Prostate gland (tissue), 2 donors: ENCODE results near the gene CDH10. TPM values are rescaled to one million over a fixed set of nuclear protein-coding genes. Genes with fewer than 3 reads are reported as not detected.

Experiments
- DNase-seq: peaks from one replicate; pipeline ENCODE4 v3.0.0-alpha.2; 2019; ENCODE audit warnings: low spot score
- H3K27ac ChIP-seq, 2 donors: fragments of 200-600 bp; sonication (generic); 2 replicates each; pipeline ENCODE4 v1.5.1; 2017 to 2019
- H3K27me3 ChIP-seq: fragments of 200-600 bp; sonication (generic); replicated peaks from 2 replicates; pipeline ENCODE4 v1.5.1; 2019; ENCODE audit not compliant: insufficient read depth
- H3K36me3 ChIP-seq, 2 donors: fragments of 200-600 bp; sonication (generic); 1 replicate in 1 of 2; 2 replicates in 1 of 2; pipeline versions ENCODE4 v1.5.1 to v1.8.1; 2017 to 2019
- H3K4me1 ChIP-seq: fragments of 200-600 bp; sonication (generic); replicated peaks from 2 replicates; pipeline ENCODE4 v1.5.1; 2019
- H3K4me3 ChIP-seq, 2 donors: fragments of 200-600 bp; sonication (generic); 2 replicates each; pipeline ENCODE4 v1.5.1; 2017 to 2019
- H3K9me3 ChIP-seq: fragments of 200-600 bp; sonication (generic); 2 replicates; pipeline ENCODE4 v1.5.1; 2017
- POLR2A ChIP-seq: fragments of 450-650 bp; IDR thresholded peaks from one replicate; pipeline ENCODE4 v1.6.1; 2016; ENCODE audit warnings: antibody characterized with exemption, mild to moderate bottlenecking
- POLR2AphosphoS5 ChIP-seq: sonication (generic); formaldehyde crosslinking; IDR thresholded peaks from one replicate; pipeline ENCODE4 v1.6.1; 2017; ENCODE audit warnings: antibody characterized with exemption
- WGBS: methylation state at CpG from one replicate; pipeline ENCODE4 v1.1.5; 2018; 5-methylcytosine and 5-hydroxymethylcytosine counted together
- intact Hi-C: fragments of 100-400 bp; cut with DNase I; formaldehyde crosslinking; loops from one replicate; pipeline ENCODE4 v1.14.2; 2022
- total RNA-seq, 2 donors: library from RNA; depleted of rRNA; stranded (reverse); fragments of >200 nt; gene quantifications; one replicate each; pipeline ENCODE4 v1.1.0, GENCODE V29; 2016
- TF ChIP-seq, protein P1 (sequence below), 4 experiments: fragments of 200-600 bp in 2 of 4; fragments of 450-650 bp in 2 of 4; sonication (generic) in 2 of 4; IDR thresholded peaks; 1 replicate in 3 of 4; 2 replicates in 1 of 4; pipeline ENCODE4 v1.5.1; 2016 to 2019; ENCODE audit warnings: antibody characterized with exemption in 4 of 4, mild to moderate bottlenecking in 2 of 4, moderate library complexity in 2 of 4

CDH10 gene
- total RNA-seq, 2 donors from 2014 or later, result 0.77 to 1.1 TPM

DNA sequence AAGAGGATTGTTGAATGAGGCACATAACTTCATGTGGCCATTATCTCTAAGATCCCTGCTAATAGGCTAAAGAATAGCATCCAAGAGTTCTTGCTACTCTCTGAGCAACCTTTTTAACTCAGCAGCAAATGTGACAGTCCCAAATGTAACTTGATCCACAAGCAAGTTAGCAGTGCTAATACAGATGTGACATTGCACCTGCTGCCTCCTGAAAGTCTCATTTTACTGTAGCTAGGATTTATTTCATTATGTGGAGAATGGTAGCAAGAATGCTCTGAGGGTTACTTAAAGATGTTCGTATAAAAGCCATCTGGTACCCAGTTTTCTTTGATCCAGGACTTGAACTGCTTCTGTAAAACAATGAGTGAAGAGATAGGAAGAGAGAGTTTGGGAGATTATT is 45.8 kb downstream of the CDH10 start:
- Histone ChIP-seq H3K36me3 (no peaks in the 10 kb centered on the region), H3K9me3 (no peaks in the 10 kb centered on the region), H3K27ac (no peak overlapping the region), H3K4me3 (no peak overlapping the region), H3K4me1 (no peaks in the 10 kb centered on the region), H3K27me3 (no peaks in the 10 kb centered on the region)
- DNase-seq, result no peak
- TF ChIP-seq, protein P1, sequence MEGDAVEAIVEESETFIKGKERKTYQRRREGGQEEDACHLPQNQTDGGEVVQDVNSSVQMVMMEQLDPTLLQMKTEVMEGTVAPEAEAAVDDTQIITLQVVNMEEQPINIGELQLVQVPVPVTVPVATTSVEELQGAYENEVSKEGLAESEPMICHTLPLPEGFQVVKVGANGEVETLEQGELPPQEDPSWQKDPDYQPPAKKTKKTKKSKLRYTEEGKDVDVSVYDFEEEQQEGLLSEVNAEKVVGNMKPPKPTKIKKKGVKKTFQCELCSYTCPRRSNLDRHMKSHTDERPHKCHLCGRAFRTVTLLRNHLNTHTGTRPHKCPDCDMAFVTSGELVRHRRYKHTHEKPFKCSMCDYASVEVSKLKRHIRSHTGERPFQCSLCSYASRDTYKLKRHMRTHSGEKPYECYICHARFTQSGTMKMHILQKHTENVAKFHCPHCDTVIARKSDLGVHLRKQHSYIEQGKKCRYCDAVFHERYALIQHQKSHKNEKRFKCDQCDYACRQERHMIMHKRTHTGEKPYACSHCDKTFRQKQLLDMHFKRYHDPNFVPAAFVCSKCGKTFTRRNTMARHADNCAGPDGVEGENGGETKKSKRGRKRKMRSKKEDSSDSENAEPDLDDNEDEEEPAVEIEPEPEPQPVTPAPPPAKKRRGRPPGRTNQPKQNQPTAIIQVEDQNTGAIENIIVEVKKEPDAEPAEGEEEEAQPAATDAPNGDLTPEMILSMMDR (IDR thresholded peaks at IDR 0.05), result no peak
- TF ChIP-seq POLR2A, result no peak
- TF ChIP-seq POLR2AphosphoS5, result no peak
- intact Hi-C loops, result no loop called here
- 47% methylated on average over 1 of the region's 1 CpG for WGBS

DNA sequence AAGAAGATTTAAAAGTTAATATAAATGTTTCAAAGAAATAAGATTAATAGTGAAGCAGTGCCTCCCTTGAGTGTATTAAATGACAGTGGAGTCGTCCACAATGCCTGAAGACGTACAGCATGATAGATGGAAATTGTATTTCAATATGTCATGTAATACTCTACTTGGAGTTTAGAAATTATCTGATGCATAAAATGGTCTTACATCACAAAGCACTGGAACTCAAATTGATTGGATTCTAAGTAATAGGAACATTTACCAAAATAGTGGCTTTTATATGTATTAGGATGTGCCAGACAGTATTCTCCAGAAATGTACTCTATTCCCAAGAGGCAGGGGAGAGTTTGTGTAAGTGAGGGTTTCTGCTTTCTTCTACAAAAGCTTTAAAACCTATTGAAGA is 49.4 kb downstream of the CDH10 start:
- no peaks in the 10 kb centered on the region for H3K27me3 ChIP-seq
- 73% methylated on average over 2 of the region's 2 CpGs for WGBS
- intact Hi-C loops, result no loop called here
- H3K27ac ChIP-seq, result no peak overlapping the region
- H3K4me3 ChIP-seq, result no peak overlapping the region
- H3K9me3 ChIP-seq, result no peaks in the 10 kb centered on the region
- H3K4me1 ChIP-seq, result no peaks in the 10 kb centered on the region
- TF ChIP-seq POLR2A, result no peak
- TF ChIP-seq, protein P1 (IDR thresholded peaks at IDR 0.05), result no peak
- no peak for TF ChIP-seq POLR2AphosphoS5
- DNase-seq, result no peak
- H3K36me3 ChIP-seq, result no peaks in the 10 kb centered on the region

DNA sequence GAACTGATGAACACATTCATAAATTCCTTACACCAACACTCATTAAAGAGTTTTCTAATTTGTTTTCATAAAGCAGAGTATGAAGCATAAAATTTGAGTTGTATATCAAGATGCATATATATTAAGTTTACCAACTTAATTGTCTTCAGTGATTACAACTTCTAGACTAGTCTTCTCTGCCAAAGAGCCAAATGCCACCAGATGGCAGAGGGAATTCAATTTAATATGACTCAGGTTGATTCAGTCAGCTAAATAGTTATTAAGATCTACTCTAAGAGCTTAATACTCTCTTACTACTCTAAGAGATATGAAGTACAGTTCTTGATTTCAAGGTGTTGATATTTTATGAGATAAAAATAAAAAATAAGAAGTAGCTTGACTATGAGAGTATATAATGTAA is 53.4 kb downstream of the CDH10 start:
- no peak overlapping the region for H3K27ac ChIP-seq
- intact Hi-C loops, result no loop called here
- H3K9me3 ChIP-seq, result no peaks in the 10 kb centered on the region
- no peaks in the 10 kb centered on the region for H3K36me3 ChIP-seq
- TF ChIP-seq, protein P1 (IDR thresholded peaks at IDR 0.05), result no peak
- TF ChIP-seq POLR2A (no peak), POLR2AphosphoS5 (no peak)
- no peak overlapping the region for H3K4me3 ChIP-seq
- DNase-seq, result no peak
- H3K27me3 ChIP-seq, result no peaks in the 10 kb centered on the region
- H3K4me1 ChIP-seq, result no peaks in the 10 kb centered on the region

DNA sequence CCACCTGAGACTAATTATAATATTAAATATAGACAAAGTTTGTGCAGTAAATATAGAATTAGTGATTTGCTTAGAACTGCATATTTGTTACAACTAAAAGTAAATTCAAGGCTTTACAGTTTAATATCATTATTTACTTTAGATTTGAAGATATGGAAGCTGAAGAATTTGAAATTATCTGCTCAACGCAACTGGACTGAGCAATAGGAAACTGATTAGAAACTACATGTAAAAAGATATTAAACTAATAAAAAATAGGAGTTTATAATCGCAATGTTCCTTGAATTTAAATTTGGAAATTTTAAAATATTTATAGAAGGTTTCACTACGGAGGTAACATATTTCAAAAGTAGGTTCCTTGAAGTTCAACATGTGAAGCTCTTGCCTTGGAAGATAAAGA is 55.2 kb downstream of the CDH10 start:
- DNase-seq, result no peak
- H3K27me3 ChIP-seq, result no peaks in the 10 kb centered on the region
- H3K36me3 ChIP-seq, result no peaks in the 10 kb centered on the region
- no peak for TF ChIP-seq POLR2AphosphoS5
- TF ChIP-seq, protein P1 (IDR thresholded peaks at IDR 0.05), result no peak
- no peak for TF ChIP-seq POLR2A
- no peak overlapping the region for H3K4me3 ChIP-seq
- intact Hi-C loops, result no loop called here
- H3K27ac ChIP-seq, result no peak overlapping the region
- WGBS, result 83% methylated on average over 3 of the region's 3 CpGs
- no peaks in the 10 kb centered on the region for H3K4me1 ChIP-seq
- no peaks in the 10 kb centered on the region for H3K9me3 ChIP-seq

DNA sequence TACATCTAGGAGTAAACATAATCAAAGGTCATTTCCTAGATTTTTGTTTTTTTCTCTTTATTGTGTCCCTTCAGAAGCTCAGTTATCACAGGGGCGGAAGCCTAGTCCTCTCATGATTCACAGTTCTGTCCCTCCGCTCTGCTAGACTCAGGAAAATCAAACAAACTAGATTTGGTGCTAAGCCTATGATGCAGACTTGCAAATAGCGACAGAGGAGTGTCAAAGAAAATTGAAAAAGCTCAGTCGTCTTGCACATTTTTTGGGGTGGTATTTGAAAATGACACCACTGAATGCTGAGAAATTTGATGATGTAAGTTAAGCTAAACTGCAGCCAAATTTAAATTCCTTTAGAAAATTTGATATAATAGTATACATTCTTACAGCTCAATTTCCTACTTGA is 59.0 kb downstream of the CDH10 start:
- no peak overlapping the region for H3K4me3 ChIP-seq
- intact Hi-C loops, result no loop called here
- 91% methylated on average over 4 of the region's 4 CpGs for WGBS
- no peak overlapping the region for H3K27ac ChIP-seq
- DNase-seq, result no peak
- H3K27me3 ChIP-seq, result no peaks in the 10 kb centered on the region
- H3K9me3 ChIP-seq, result no peaks in the 10 kb centered on the region
- no peaks in the 10 kb centered on the region for H3K4me1 ChIP-seq
- H3K36me3 ChIP-seq, result no peaks in the 10 kb centered on the region
- TF ChIP-seq POLR2A (no peak), POLR2AphosphoS5 (no peak)
- TF ChIP-seq, protein P1 (IDR thresholded peaks at IDR 0.05), result no peak
